RWPE2 (cell line): Measurements from ENCODE around the gene GPS1.

ENCODE experiments used
- ATAC-seq: fragments of 200-7000 bp; cut with Tn5 transposase; 3 replicates; pipeline ENCODE4 v1.9.1; 2021; ENCODE audit warnings: low read depth
- DNase-seq: peaks from one replicate; pipeline ENCODE4 v3.0.0-alpha.2; 2020; ENCODE audit warnings: low spot score
- H3K27ac ChIP-seq: fragments of 450-650 bp; 2 replicates; pipeline ENCODE4 v1.5.1; 2017; ENCODE audit warnings: mild to moderate bottlenecking; ENCODE audit not compliant: poor library complexity, severe bottlenecking
- H3K27me3 ChIP-seq: fragments of 250-450 bp; sonication (Bioruptor Pico); 2 replicates; pipeline ENCODE4 v1.5.1; 2021; ENCODE audit warnings: mild to moderate bottlenecking, moderate library complexity; ENCODE audit not compliant: insufficient read depth, poor library complexity, severe bottlenecking
- H3K36me3 ChIP-seq: fragments of 250-450 bp; sonication (Bioruptor Pico); 2 replicates; pipeline ENCODE4 v1.5.1; 2020; ENCODE audit warnings: low read depth, mild to moderate bottlenecking, moderate library complexity
- H3K4me1 ChIP-seq: fragments of 250-450 bp; sonication (Bioruptor Pico); 2 replicates; pipeline ENCODE4 v1.5.1; 2021; ENCODE audit warnings: mild to moderate bottlenecking, moderate library complexity; ENCODE audit not compliant: insufficient read depth, poor library complexity, severe bottlenecking
- H3K4me3 ChIP-seq: fragments of 250-450 bp; sonication (Bioruptor Pico); 2 replicates; pipeline ENCODE4 v1.5.1; 2021; ENCODE audit warnings: mild to moderate bottlenecking, moderate library complexity; ENCODE audit not compliant: severe bottlenecking
- H3K9me3 ChIP-seq: fragments of 250-450 bp; sonication (Bioruptor Pico); 2 replicates; pipeline ENCODE4 v1.5.1; 2021; ENCODE audit warnings: mild to moderate bottlenecking, moderate library complexity; ENCODE audit not compliant: severe bottlenecking
- TF ChIP-seq, protein P1 (sequence below): fragments of 450-650 bp; IDR thresholded peaks from one replicate; pipeline ENCODE4 v1.5.1; 2017; ENCODE audit warnings: mild to moderate bottlenecking, moderate library complexity; ENCODE audit not compliant: poor library complexity, severe bottlenecking

Gene GPS1

DNA sequence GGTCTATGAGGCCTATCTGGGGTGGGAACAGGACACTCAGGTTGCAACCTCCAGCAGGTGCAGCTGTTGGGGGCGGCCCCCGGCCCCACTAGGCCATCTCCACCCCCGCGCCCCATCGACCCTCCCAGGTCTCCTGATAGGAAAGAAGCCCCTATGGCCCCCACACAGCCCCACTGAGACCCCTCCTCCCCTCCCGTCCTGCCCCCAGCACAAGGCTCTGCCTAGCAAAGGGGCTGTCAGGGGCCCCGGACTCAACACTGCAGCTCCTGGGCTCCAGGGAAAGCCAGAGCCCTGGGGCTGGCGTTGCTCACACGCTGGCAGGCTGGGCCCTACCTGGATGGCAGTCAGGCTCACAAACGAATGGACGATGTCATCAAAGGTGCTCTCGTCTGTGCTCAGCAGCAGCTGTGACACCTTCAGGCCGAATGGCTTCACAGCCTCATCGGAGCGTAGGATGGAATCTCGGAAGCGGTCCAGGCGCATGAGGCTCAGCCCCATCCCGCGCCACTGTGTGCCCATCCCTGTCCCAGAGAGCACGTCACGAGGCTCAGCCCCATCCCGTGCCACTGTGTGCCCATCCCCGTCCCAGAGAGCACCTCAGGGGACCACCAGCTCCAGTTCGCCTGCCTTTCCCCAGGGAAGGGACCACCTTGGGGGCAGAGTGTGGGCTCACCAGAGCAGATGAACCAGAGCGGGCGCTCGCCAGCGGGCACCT, 39.0 kb downstream of the GPS1 start:
- no peak for DNase-seq
- H3K27ac ChIP-seq = no peak overlapping the region
- ATAC-seq = no peak
- no peaks in the 10 kb centered on the region for H3K27me3 ChIP-seq
- H3K36me3 ChIP-seq = peaks cover 98% of the 10 kb centered on the region
- H3K9me3 ChIP-seq = no peaks in the 10 kb centered on the region
- H3K4me3 ChIP-seq = no peak overlapping the region
- no peaks in the 10 kb centered on the region for H3K4me1 ChIP-seq
- TF ChIP-seq, protein P1, sequence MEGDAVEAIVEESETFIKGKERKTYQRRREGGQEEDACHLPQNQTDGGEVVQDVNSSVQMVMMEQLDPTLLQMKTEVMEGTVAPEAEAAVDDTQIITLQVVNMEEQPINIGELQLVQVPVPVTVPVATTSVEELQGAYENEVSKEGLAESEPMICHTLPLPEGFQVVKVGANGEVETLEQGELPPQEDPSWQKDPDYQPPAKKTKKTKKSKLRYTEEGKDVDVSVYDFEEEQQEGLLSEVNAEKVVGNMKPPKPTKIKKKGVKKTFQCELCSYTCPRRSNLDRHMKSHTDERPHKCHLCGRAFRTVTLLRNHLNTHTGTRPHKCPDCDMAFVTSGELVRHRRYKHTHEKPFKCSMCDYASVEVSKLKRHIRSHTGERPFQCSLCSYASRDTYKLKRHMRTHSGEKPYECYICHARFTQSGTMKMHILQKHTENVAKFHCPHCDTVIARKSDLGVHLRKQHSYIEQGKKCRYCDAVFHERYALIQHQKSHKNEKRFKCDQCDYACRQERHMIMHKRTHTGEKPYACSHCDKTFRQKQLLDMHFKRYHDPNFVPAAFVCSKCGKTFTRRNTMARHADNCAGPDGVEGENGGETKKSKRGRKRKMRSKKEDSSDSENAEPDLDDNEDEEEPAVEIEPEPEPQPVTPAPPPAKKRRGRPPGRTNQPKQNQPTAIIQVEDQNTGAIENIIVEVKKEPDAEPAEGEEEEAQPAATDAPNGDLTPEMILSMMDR = no peak

DNA sequence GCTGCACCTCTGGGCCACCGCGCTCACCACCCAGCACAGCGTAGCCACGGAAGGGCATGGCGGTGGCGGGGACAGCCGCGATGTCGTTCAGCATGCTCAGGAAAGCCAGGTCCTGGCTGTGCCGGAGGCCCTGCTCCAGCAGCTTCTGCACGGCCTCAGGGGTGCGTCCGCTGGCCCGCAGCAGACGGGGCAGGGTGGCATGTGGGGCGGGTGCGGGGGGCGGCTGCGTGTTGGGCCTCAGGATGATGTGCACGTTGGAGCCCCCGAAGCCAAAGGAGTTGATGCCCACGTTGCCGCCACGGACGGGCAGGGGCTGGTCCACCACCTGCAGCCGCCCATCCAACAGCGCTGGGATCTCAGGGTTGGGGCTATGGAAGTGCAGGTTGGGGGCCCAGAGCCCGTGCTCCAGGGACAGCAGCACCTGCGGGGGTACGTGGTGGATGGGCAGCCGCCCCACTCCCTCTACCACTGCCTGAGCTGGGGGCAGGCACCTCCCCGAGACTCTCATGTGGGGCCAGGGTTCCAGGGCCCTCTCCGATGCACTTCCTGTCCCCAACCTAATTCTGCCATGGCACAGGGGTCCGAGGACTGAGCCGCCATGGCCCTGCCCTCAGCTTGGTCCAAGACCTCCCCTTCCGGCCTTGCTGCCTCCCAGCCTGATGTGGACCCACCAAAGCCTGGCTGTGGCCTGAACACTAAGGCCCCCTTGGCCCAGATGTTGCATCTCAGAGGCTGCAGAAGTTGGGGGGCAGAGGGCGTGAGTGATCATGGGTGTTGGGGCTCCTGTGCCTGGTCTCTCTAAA, 39.8 kb downstream of the GPS1 start:
- H3K9me3 ChIP-seq = no peaks in the 10 kb centered on the region
- no peak overlapping the region for H3K4me3 ChIP-seq
- no peak overlapping the region for H3K27ac ChIP-seq
- H3K27me3 ChIP-seq = no peaks in the 10 kb centered on the region
- TF ChIP-seq, protein P1 = no peak
- H3K4me1 ChIP-seq = no peaks in the 10 kb centered on the region
- H3K36me3 ChIP-seq = peaks cover 98% of the 10 kb centered on the region
- DNase-seq (no peak), ATAC-seq (no peak)

DNA sequence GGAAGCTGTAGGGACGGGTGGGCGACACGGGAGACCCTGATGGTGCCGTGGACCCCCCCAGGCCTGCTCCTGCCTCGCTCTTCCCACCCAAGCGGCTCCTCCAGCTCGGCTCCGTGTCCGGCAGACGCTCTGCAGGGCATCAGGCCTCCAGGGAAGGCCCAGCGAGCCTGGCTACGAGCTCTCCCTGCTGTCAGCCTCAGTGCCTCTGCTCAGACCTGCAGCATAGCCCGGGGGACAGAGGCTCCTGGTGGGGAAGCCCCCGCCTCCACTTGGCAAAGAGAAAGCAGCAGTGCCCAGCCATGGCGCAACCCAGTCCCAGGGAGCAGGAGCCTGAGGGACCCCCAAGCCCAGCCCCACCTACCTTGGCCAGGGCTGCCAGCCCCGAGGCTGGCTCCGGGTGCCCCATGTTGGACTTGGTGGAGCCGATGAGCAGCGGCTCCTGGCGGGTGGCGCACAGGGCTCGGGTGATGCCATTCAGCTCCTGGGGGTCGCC, 40.4 kb downstream of the GPS1 start:
- Histone ChIP-seq H3K4me3 (no peak overlapping the region), H3K27ac (no peak overlapping the region), H3K4me1 (no peaks in the 10 kb centered on the region), H3K9me3 (no peaks in the 10 kb centered on the region), H3K27me3 (no peaks in the 10 kb centered on the region), H3K36me3 (peaks cover 98% of the 10 kb centered on the region)
- TF ChIP-seq, protein P1 = no peak
- DNase-seq (no peak), ATAC-seq (no peak)

DNA sequence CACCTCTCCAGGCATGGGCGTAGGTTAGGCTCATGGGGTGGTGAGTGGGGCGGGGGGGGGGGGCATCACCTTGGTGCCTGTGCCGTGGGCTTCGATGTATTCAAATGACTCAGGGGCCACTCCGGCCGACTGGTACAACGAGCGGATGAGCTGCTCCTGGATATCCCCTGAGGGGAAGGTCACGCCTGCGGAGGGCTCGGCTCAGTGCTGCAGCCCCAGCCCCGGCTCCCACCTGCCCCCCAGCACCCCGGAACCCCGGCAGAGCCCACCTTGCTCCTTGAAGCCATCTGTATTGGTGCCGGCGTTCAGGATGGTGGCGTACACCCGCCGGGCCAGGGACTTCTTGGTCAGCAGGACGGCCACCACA, 40.9 kb downstream of the GPS1 start:
- no peak overlapping the region for H3K27ac ChIP-seq
- no peak overlapping the region for H3K4me3 ChIP-seq
- peaks cover 96% of the 10 kb centered on the region for H3K36me3 ChIP-seq
- no peaks in the 10 kb centered on the region for H3K4me1 ChIP-seq
- H3K9me3 ChIP-seq = no peaks in the 10 kb centered on the region
- TF ChIP-seq, protein P1 = no peak
- DNase-seq = no peak
- no peak for ATAC-seq
- H3K27me3 ChIP-seq = no peaks in the 10 kb centered on the region
